ENCODE measurements around the gene PTCSC3. TPM values are rescaled to one million over a fixed set of nuclear protein-coding genes. Genes with fewer than 3 reads are reported as not detected.

PTCSC3 gene
- total and polyA plus RNA-seq, 9 of the 15 experiments (the other 6 are each of a cell fraction or from before 2014, with no cell fraction given): not detected

- in situ Hi-C loops (cut with MboI): no loop called here
- POLR2A ChIA-PET: interaction anchor here (0.7 kb wide), 2 partner anchors 194 to 289 kb away, joined by 3 to 5 read pairs; no protein-coding TSS in a partner anchor
- ATAC-seq (0 out of 3 replicates have a peak, but pooled peaks have one; percentile 42), DNase-seq (ENCODE audit: extremely low read depth in 1 of 4, low spot score in 3 of 4) (peak in 2 of 4 experiments; percentile 6 to 9), FAIRE-seq (no peak)
- CTCF ChIA-PET (ENCODE audit: low intra/inter-chr PET ratio): interaction anchor here (1.2 kb wide), 1 partner anchor 269 kb away, joined by 3 read pairs; no protein-coding TSS in a partner anchor
- Histone ChIP-seq H3K9ac (ENCODE audit: insufficient read depth in 1 of 2, low read depth in 2 of 2, low read length in 2 of 2) (no peak overlapping the region), H3K36me3 (ENCODE audit: control insufficient read depth, insufficient read depth, low read length) (no peaks in the 10 kb centered on the region), H3K27ac (ENCODE audit: extremely low read depth, low read depth, low read length) (no peak overlapping the region), H4K20me1 (replicated peaks; ENCODE audit: control insufficient read depth, insufficient read depth, low read length) (no peaks in the 10 kb centered on the region), H3K9me1 (ENCODE audit: control insufficient read depth, insufficient read depth, low read length) (no peaks in the 10 kb centered on the region), H3K79me2 (ENCODE audit: control insufficient read depth, insufficient read depth, low read length) (no peaks in the 10 kb centered on the region), H3K4me1 (replicated peaks in 1 of 2; ENCODE audit: control insufficient read depth in 2 of 2, insufficient read depth in 2 of 2, low read length in 2 of 2) (no peaks in the 10 kb centered on the region), H3K4me3 (no peak overlapping the region), H3K4me2 (ENCODE audit: insufficient read depth, low read length) (no peak overlapping the region), H3K27me3 (ENCODE audit: control insufficient read depth in 2 of 2, insufficient read depth in 2 of 2, low read length in 2 of 2) (peaks cover 0 to 4% of the 10 kb centered on the region in 2 experiments; a peak in 2 of 5 replicates), H3K9me3 (replicated peaks; ENCODE audit: control insufficient read depth, insufficient read depth, low read depth, low read length) (no peaks in the 10 kb centered on the region), H2AFZ (ENCODE audit: low read depth, low read length) (no peak overlapping the region)
- 0% methylated on average over 1 of the region's 1 CpG for WGBS (ENCODE audit: insufficient coverage, low coverage, missing lambda C conversion rate)
- intact Hi-C loops (cut with micrococcal nuclease): no loop called here
- peak in 1 of 2 experiments; percentile 52; a peak in 2 of 4 replicates for TF ChIP-seq RAD21 (CRISPR knock-in tag; conservative IDR thresholded peaks at IDR 0.05 in 1 of 2, IDR thresholded peaks at IDR 0.05 in 1 of 2)
- TF ChIP-seq, protein P1, sequence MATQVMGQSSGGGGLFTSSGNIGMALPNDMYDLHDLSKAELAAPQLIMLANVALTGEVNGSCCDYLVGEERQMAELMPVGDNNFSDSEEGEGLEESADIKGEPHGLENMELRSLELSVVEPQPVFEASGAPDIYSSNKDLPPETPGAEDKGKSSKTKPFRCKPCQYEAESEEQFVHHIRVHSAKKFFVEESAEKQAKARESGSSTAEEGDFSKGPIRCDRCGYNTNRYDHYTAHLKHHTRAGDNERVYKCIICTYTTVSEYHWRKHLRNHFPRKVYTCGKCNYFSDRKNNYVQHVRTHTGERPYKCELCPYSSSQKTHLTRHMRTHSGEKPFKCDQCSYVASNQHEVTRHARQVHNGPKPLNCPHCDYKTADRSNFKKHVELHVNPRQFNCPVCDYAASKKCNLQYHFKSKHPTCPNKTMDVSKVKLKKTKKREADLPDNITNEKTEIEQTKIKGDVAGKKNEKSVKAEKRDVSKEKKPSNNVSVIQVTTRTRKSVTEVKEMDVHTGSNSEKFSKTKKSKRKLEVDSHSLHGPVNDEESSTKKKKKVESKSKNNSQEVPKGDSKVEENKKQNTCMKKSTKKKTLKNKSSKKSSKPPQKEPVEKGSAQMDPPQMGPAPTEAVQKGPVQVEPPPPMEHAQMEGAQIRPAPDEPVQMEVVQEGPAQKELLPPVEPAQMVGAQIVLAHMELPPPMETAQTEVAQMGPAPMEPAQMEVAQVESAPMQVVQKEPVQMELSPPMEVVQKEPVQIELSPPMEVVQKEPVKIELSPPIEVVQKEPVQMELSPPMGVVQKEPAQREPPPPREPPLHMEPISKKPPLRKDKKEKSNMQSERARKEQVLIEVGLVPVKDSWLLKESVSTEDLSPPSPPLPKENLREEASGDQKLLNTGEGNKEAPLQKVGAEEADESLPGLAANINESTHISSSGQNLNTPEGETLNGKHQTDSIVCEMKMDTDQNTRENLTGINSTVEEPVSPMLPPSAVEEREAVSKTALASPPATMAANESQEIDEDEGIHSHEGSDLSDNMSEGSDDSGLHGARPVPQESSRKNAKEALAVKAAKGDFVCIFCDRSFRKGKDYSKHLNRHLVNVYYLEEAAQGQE (IDR thresholded peaks at IDR 0.05; ENCODE audit: borderline replicate concordance): peak; percentile 15; the same call in 1 of the 2 replicates
- TF ChIP-seq, protein P1 (CRISPR knock-in tag; IDR thresholded peaks at IDR 0.05; ENCODE audit: low read depth): no peak
- no peak for TF ChIP-seq PCBP2 (IDR thresholded peaks at IDR 0.05; ENCODE audit: low read depth, low read length, poor library complexity, severe bottlenecking)
- TF ChIP-seq BRD9 (IDR thresholded peaks at IDR 0.05; ENCODE audit: low read depth, partially characterized antibody): no peak
- TF ChIP-seq CTCF (IDR thresholded peaks at IDR 0.05 in 2 of 3, conservative IDR thresholded peaks at IDR 0.05 in 1 of 3; ENCODE audit: insufficient read depth in 2 of 3, low read depth in 1 of 3, low read length in 3 of 3): peak in 2 of 3 experiments; percentile 22 to 23; a peak in 1 of 6 replicates
- BruUV-seq (replicated peaks): no TSS peak
Measured at GRCh38 chr14:36105401-36105800, 71.1 kb downstream of the PTCSC3 start.

All from K562 (cell line).